Measurements from ENCODE around the gene CLIC4.

DNA sequence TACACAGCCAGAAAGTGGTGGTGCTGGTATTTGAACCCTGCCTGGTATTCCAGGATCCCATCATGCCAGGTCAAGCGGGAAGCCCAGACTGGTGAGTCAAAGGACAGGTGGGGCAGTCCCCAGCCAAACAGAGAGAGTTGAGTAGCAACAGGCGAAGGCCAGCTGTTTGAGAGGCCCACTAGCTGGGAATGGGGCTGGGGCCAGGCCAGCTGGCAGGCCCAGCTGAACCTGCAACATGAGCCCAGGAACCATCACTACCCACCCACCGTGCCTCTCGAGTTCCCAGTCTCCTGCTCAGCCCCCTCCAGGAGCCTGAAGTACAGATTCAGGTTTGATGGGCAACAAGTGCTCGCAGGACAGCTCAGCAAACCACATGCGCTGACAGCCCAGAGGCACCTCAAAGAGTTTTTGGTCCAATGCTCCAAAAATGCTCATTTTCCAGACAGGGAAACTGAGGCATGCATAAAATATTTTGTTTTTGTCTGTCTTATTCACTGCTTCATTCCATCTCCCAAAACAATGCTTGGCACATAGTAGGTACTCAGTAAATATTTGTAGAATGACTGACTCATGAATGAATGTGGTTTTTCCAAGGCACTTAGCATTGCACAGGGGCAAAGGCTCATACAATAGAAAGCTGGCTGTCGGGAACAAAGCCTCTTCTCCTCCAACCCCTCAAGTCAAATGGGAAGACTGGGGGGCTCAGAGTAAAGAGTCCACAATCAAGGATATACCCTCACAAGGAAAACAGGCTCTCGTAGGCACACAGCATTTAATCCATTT lies 42.5 kb upstream of the CLIC4 start:
- TF ChIP-seq, protein P1, sequence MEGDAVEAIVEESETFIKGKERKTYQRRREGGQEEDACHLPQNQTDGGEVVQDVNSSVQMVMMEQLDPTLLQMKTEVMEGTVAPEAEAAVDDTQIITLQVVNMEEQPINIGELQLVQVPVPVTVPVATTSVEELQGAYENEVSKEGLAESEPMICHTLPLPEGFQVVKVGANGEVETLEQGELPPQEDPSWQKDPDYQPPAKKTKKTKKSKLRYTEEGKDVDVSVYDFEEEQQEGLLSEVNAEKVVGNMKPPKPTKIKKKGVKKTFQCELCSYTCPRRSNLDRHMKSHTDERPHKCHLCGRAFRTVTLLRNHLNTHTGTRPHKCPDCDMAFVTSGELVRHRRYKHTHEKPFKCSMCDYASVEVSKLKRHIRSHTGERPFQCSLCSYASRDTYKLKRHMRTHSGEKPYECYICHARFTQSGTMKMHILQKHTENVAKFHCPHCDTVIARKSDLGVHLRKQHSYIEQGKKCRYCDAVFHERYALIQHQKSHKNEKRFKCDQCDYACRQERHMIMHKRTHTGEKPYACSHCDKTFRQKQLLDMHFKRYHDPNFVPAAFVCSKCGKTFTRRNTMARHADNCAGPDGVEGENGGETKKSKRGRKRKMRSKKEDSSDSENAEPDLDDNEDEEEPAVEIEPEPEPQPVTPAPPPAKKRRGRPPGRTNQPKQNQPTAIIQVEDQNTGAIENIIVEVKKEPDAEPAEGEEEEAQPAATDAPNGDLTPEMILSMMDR (IDR thresholded peaks at IDR 0.05): no peak
- no peak for TF ChIP-seq POLR2A (IDR thresholded peaks at IDR 0.05)
